Upper lobe of left lung (tissue), 6 donors: ENCODE measurements around the gene EML4. TPM values are rescaled to one million over a fixed set of nuclear protein-coding genes. Genes with fewer than 3 reads are reported as not detected.

Source experiments
- ATAC-seq, 2 donors: fragments of 200-7000 bp; cut with Tn5 transposase; one replicate each; pipeline ENCODE4 v1.9.1; 2022; ENCODE audit warnings: mild to moderate bottlenecking in 2 of 2, moderate library complexity in 2 of 2; ENCODE audit not compliant: low FRiP score in 2 of 2
- DNase-seq, 2 donors: peaks; one replicate each; pipeline ENCODE4 v3.0.0-alpha.2; 2019 to 2020
- H3K27ac ChIP-seq, 4 donors: fragments of 200-600 bp; sonication (generic); one replicate each; pipeline ENCODE4 v1.5.1; 2016 to 2019
- H3K27me3 ChIP-seq, 4 donors: fragments of 200-600 bp; sonication (generic); one replicate each; pipeline ENCODE4 v1.5.1; 2017 to 2019
- H3K36me3 ChIP-seq, 4 donors: fragments of 200-600 bp; sonication (generic); one replicate each; pipeline ENCODE4 v1.5.1; 2016 to 2019
- H3K4me1 ChIP-seq, 4 donors: fragments of 200-600 bp; sonication (generic); one replicate each; pipeline ENCODE4 v1.5.1; 2018 to 2019
- H3K4me3 ChIP-seq, 4 donors: fragments of 200-600 bp; sonication (generic); one replicate each; pipeline ENCODE4 v1.5.1; 2017 to 2019; ENCODE audit warnings: mild to moderate bottlenecking in 2 of 4, moderate library complexity in 1 of 4
- H3K9me3 ChIP-seq, 4 donors: fragments of 200-600 bp; sonication (generic); one replicate each; pipeline ENCODE4 v1.5.1; 2018 to 2019
- EP300 ChIP-seq, 4 donors: sonication (generic); formaldehyde crosslinking; IDR thresholded peaks; one replicate each; pipeline ENCODE4 v1.5.1; 2017; ENCODE audit warnings: antibody characterized with exemption in 4 of 4, control low read depth in 2 of 4
- POLR2A ChIP-seq, 4 donors: fragments of 450-650 bp; IDR thresholded peaks; one replicate each; pipeline ENCODE4 v1.5.1; 2016 to 2017; ENCODE audit warnings: antibody characterized with exemption in 4 of 4, mild to moderate bottlenecking in 2 of 4
- POLR2AphosphoS5 ChIP-seq, 2 donors: sonication (generic); formaldehyde crosslinking; IDR thresholded peaks; one replicate each; pipeline ENCODE4 v1.5.1; 2017; ENCODE audit warnings: antibody characterized with exemption in 2 of 2
- WGBS, 2 donors: methylation state at CpG; one replicate each; pipeline ENCODE4 v1.1.5; 2017 to 2018; 5-methylcytosine and 5-hydroxymethylcytosine counted together
- total RNA-seq, 6 donors: library from RNA; depleted of rRNA in 4 of 6; stranded (reverse); fragments of >200 nt in 4 of 6; gene quantifications; one replicate each; pipeline versions ENCODE4 v1.1.0 to v1.2.1, GENCODE V29; 2016 to 2021
- TF ChIP-seq, protein P1 (sequence below), 6 experiments: fragments of 450-650 bp in 4 of 6; fragments of 200-600 bp in 2 of 6; sonication (generic) in 2 of 6; IDR thresholded peaks; one replicate each; pipeline ENCODE4 v1.5.1; 2016 to 2019; ENCODE audit warnings: antibody characterized with exemption in 6 of 6
- donor health status: DM: no; HTN: no; CAD: no; lungs with moderate emphysema.
- donor health status: DM: no; HTN: yes; CAD: no; lungs with severe emphysema.

The EML4 gene
- total RNA-seq, 6 donors from 2014 or later = 42.7 to 96.9 (median 62.0) TPM

DNA sequence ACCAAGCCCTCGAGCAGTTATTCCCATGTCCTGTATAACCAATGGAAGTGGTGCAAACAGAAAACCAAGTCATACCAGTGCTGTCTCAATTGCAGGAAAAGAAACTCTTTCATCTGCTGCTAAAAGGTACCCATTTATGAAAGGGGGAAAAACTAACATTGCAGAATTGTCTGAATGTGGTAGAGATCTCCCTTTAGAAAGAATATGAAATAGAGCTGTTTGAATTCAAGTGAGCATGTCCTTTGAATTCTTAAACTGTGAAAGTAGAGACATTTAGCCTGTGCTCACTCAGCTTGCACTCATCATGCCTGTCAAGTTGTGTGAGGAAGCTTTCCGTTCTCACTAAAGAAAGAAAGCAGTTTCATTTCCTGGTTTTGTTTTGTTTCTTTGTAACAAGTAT, 87.4 kb downstream of the EML4 start:
- Histone ChIP-seq H3K36me3 (peaks cover 0 to 12% (median 0%) of the 10 kb centered on the region in 4 donors), H3K4me1 (peaks cover 0 to 6% (median 4%) of the 10 kb centered on the region in 4 donors), H3K4me3 (no peak overlapping the region), H3K9me3 (no peaks in the 10 kb centered on the region), H3K27ac (no peak overlapping the region), H3K27me3 (no peaks in the 10 kb centered on the region)
- TF ChIP-seq POLR2AphosphoS5 (IDR thresholded peaks at IDR 0.05) = no peak
- DNase-seq = no peak
- 45 to 50% methylated on average over 2 of the region's 2 CpGs for WGBS, 2 donors
- ATAC-seq = no peak

DNA sequence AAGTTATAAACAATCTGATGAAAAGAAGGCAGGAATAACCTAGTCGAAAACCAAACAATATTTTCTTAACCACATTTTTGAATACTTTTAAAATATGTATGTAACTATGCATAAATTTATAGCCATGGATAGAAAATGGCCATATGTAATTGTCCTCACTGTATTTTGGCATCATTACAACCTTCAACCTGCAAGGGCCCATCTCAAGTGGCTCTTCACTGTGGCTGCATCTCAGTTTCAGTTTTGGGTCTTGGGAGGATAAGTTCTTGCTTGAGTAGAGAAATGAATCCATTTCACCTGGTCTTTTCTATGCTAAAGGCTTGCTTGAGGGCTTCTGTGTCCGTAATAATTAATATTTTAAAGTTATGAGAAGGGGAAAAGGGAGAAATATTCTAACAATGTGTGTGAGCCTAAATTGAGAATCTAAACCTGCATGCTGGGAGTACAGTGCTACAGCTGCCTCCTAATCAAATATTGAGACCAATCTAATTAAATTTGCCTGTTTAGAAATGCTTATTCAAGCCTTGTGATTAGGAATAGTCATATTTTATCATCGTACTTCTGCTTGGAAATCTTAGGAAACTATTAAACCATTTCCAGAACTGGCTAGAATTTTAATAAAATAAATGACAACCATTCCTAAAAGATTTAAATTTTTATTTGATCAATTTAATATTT, 92.5 kb downstream of the EML4 start:
- DNase-seq (peak in 1 of 2 donors; percentile 36), ATAC-seq (no peak)
- no peaks in the 10 kb centered on the region for H3K4me1 ChIP-seq
- TF ChIP-seq POLR2AphosphoS5 (IDR thresholded peaks at IDR 0.05) = no peak
- no peak for TF ChIP-seq EP300 (IDR thresholded peaks at IDR 0.05)
- TF ChIP-seq, protein P1, sequence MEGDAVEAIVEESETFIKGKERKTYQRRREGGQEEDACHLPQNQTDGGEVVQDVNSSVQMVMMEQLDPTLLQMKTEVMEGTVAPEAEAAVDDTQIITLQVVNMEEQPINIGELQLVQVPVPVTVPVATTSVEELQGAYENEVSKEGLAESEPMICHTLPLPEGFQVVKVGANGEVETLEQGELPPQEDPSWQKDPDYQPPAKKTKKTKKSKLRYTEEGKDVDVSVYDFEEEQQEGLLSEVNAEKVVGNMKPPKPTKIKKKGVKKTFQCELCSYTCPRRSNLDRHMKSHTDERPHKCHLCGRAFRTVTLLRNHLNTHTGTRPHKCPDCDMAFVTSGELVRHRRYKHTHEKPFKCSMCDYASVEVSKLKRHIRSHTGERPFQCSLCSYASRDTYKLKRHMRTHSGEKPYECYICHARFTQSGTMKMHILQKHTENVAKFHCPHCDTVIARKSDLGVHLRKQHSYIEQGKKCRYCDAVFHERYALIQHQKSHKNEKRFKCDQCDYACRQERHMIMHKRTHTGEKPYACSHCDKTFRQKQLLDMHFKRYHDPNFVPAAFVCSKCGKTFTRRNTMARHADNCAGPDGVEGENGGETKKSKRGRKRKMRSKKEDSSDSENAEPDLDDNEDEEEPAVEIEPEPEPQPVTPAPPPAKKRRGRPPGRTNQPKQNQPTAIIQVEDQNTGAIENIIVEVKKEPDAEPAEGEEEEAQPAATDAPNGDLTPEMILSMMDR (IDR thresholded peaks at IDR 0.05) = no peak
- TF ChIP-seq POLR2A (IDR thresholded peaks at IDR 0.05) = no peak
- no peak overlapping the region for H3K4me3 ChIP-seq
- no peak overlapping the region for H3K27ac ChIP-seq
- H3K36me3 ChIP-seq = peaks cover 0 to 20% (median 0%) of the 10 kb centered on the region in 4 donors
- no peaks in the 10 kb centered on the region for H3K9me3 ChIP-seq
- no peaks in the 10 kb centered on the region for H3K27me3 ChIP-seq
- 84 to 89% methylated on average over 3 of the region's 3 CpGs for WGBS, 2 donors

DNA sequence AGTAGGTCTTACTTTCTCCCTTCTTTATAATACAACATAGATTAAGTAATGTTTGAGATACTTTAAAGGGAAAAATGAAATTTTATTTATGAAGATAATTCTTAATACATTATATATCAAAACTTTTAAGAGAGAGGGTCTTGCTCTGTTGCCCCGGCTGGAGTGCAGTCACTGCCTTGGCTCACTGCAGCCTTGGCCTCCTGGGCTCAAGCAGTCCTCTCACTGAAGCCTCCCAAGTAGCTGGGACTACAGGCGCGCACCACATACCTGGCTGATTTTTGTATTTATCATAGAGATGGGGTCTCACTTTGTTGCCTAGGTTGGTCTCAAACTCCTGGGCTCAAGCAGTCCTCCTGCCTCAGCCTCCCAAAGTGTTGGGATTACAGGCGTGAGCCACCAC, 97.1 kb downstream of the EML4 start:
- H3K4me1 ChIP-seq = peaks cover 0 to 6% (median 0%) of the 10 kb centered on the region in 4 donors
- no peaks in the 10 kb centered on the region for H3K27me3 ChIP-seq
- H3K36me3 ChIP-seq = peaks cover 0 to 11% (median 0%) of the 10 kb centered on the region in 4 donors
- ATAC-seq (no peak), DNase-seq (no peak)
- TF ChIP-seq POLR2A (IDR thresholded peaks at IDR 0.05) (no peak), POLR2AphosphoS5 (IDR thresholded peaks at IDR 0.05) (no peak), EP300 (IDR thresholded peaks at IDR 0.05) (no peak)
- TF ChIP-seq, protein P1 (IDR thresholded peaks at IDR 0.05) = no peak
- no peak overlapping the region for H3K27ac ChIP-seq
- no peaks in the 10 kb centered on the region for H3K9me3 ChIP-seq
- WGBS, 2 donors = 95 to 98% methylated on average over 4 of the region's 4 CpGs
- no peak overlapping the region for H3K4me3 ChIP-seq

DNA sequence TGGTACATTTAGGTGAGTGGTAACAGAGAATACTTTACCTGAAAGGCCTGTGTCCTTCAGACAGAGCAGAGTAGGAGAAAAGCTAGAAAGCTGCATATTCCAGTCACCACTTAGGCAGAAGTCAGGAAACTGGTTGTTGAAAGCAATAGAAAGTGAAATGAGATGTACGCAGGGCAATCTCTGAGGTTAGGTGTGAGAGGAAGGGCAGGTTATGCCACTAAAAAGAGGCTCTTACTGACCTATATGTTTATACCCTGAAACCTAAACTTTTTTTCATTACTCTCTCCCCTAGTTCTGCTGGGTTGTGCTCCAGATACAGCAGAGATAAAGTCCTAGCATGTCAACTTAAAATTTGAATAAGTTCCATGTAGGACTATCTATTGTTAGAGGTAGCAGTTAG, 98.4 kb downstream of the EML4 start:
- H3K36me3 ChIP-seq = peaks cover 0 to 4% (median 0%) of the 10 kb centered on the region in 4 donors
- no peak for TF ChIP-seq POLR2AphosphoS5 (IDR thresholded peaks at IDR 0.05)
- TF ChIP-seq POLR2A (IDR thresholded peaks at IDR 0.05) = no peak
- no peak for TF ChIP-seq EP300 (IDR thresholded peaks at IDR 0.05)
- TF ChIP-seq, protein P1 (IDR thresholded peaks at IDR 0.05) = no peak
- H3K27me3 ChIP-seq = no peaks in the 10 kb centered on the region
- H3K4me3 ChIP-seq = no peak overlapping the region
- ATAC-seq (no peak), DNase-seq (no peak)
- peaks cover 0 to 6% (median 0%) of the 10 kb centered on the region in 4 donors for H3K4me1 ChIP-seq
- 48 to 59% methylated on average over 1 of the region's 1 CpG for WGBS, 2 donors
- no peaks in the 10 kb centered on the region for H3K9me3 ChIP-seq
- no peak overlapping the region for H3K27ac ChIP-seq

- Histone ChIP-seq H3K27me3 (no peaks in the 10 kb centered on the region), H3K9me3 (no peaks in the 10 kb centered on the region), H3K4me1 (peaks cover 0 to 6% (median 0%) of the 10 kb centered on the region in 4 donors), H3K4me3 (no peak overlapping the region), H3K27ac (no peak overlapping the region), H3K36me3 (peaks cover 0 to 2% (median 0%) of the 10 kb centered on the region in 4 donors)
- WGBS, 2 donors = 92 to 95% methylated on average over 5 of the region's 5 CpGs
- DNase-seq (no peak), ATAC-seq (no peak)
- TF ChIP-seq, protein P1 (IDR thresholded peaks at IDR 0.05) = no peak
- TF ChIP-seq POLR2AphosphoS5 (IDR thresholded peaks at IDR 0.05) (no peak), EP300 (IDR thresholded peaks at IDR 0.05) (no peak), POLR2A (IDR thresholded peaks at IDR 0.05) (no peak)
These were observed 99.5 kb downstream of the EML4 start for GRCh38 chr2:42268528-42269151.
